H54 (cell line): ENCODE measurements around the gene HORMAD2.
"Not testable (repeated sequence)": the region's sequence is repeated elsewhere in the genome, so short reads cannot be mapped to it uniquely, and the experiment has no call there.

Experiments used
- DNase-seq: peaks from one replicate; pipeline ENCODE4 v3.0.0; 2011; ENCODE audit warnings: low spot score, mixed read lengths; ENCODE audit not compliant: insufficient read length
- FAIRE-seq: peaks from 3 replicates; lab custom pipeline; 2011; peaks lifted over from hg19 to GRCh38; lab: Jason Lieb, UNC
- POLR2A ChIP-seq: IDR thresholded peaks from 2 replicates; pipeline ENCODE4 v1.6.1; 2011; ENCODE audit warnings: low read depth, mild to moderate bottlenecking, low read length

HORMAD2 gene

DNA sequence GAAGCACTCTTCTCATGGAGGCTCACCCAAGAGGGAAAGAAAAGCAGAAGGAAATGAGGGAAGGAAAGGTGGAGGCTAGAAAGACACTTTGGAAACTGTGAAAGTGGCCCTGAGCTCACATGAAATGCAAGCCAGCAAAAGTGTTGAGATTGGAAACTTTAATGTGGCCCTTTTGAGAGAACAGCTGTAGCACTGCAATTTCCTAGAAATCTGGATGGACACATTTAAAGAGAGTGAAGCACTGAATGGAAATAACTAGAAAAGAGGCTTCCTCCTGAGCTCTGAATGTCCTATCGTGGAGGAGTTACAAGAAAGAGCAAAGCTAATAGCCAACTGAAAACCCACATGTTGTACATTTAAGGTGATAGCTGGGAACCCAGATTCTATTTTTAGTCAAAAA, 110.3 kb downstream of the HORMAD2 start:
- no peak for TF ChIP-seq POLR2A
- DNase-seq (no peak), FAIRE-seq (no peak)

DNA sequence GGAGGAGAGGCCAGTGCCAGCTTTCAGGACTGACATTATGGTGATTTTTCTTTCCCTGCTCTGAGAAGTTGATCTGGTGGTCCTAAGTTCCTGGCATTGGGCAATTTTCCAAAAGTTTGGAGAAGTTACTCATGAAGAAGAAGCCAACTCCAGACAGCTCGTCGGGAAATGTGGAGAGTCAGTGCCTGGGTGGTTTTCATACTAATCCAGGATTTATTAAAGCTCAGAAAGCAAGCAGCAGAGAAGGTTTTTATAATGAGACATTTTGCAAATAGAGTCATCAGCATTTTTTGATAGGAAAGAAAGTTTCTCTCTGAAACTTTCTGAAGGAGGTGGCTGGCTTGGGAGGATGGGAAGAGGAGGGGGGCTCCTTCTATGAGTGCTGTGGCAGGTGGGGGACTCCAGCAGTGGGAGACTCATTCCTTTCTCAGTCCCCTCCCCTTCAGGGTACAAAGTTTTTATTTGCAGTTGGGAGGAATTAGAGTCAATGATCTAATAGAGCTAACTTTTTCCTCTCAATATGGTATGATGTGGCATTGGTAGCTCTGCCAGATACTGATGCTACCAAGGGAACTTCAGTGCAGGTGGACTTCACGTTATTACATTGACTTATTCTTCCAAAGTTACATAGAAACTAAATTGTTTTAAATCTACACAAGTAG, 110.9 kb downstream of the HORMAD2 start:
- TF ChIP-seq POLR2A = no peak
- DNase-seq (no peak), FAIRE-seq (no peak)

- no peak for FAIRE-seq
- no peak for TF ChIP-seq POLR2A
- no peak for DNase-seq
Observed at GRCh38 chr22:30192427-30192826, 112.2 kb downstream of the HORMAD2 start.

DNA sequence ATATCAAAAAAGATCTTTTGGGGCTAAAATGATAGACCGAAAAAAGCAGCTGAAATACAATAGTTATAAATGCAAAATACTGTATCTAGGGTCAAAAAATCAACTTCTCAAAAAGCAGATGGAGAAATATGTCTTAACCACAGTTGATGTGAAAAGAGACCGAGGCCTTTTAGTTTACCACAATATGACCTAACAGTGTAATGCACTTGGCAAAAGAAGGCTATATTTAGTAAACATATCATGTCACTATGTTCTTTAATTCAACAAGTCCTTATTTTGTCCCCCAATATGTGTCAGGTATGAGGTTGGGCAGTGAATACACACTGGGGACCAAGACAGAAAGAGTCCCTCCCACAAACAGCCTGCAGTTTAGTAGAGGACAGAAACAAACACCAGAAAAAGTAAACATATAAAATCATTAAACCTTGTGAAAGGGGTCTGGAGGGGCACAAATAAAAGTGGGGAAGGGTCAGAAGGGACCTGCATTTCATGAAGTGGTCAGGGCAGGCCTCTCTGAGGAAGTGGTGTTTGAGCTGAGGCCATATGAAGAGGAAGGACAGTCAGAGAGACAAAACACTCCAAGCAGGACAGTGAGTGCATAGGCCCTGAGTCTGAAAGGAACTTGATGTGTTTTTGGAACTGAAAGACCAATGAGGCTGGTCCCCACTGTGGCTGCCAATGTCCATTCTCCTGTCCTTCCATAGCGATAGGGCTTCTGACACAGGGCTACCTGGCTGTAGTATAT, 112.9 kb downstream of the HORMAD2 start:
- DNase-seq (no peak), FAIRE-seq (no peak)
- TF ChIP-seq POLR2A = no peak

DNA sequence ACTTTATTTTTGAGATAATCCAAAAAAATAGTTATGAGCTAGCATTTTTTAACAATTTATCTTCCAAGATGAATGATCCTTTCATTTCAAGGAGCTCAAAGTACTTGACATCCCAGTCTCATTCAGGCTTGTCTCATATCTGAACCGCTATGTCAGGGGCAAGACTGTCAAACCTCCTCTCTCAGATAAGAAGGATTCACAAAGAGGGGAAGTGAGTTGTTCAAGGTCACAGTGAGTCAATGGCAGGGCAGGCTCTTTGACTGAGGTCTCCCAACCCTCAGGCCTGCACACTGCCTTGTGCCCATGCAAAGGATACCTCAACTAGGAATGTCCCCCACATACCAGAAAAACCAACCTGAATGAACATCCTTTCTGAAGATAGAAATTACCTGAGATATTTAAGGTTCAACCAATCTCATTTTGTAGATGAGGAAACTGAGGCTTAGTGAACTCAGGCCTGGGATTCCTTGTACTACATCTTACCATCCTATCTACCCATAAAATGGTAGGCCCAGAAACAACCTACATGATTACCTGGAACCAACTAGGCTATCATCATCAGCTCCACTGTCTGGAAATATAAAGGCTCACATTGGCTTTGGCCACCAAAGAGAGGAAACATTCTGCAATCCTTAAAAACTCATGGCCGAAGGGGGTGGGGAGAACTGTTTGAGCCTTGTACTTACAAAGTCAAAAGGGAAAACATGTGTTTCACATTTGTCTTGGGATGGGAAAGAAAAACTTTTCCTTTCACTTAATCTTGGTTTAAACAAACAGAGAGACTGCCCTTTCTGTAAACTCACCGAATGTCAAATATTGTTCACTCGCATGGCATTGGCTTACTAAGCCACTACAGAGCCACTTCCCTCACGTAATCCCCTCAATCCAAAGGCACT, 115.2 kb downstream of the HORMAD2 start:
- TF ChIP-seq POLR2A = no peak
- FAIRE-seq (no peak), DNase-seq (no peak)

GRCh38 chr22:30196141-30196879, 116.0 kb downstream of the HORMAD2 start:
- TF ChIP-seq POLR2A = no peak
- FAIRE-seq = peak; percentile 96
- DNase-seq = peak; percentile 37

GRCh38 chr22:30196880-30197336, 116.6 kb downstream of the HORMAD2 start:
- TF ChIP-seq POLR2A = no peak
- no peak for FAIRE-seq
- no peak for DNase-seq

DNA sequence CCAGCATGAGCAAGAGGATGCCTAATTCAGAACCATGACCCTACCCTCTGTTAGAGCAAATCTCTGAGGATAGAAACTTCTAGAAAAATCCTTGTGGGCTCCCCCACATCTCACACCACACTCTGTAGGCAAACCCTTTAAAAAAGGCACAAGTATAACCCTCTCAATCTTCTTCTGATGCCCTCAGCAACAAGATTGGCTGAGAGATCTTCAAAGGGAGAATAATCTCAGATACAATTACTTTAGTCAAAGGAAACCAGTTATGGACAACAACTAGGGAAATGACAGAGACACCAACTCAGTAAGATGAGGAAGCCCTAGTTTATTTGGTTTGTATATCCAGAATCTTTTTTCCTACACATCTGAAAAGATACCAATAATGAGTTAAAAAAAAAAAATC, 117.1 kb downstream of the HORMAD2 start:
- FAIRE-seq = no peak
- no peak for TF ChIP-seq POLR2A
- DNase-seq = no peak

DNA sequence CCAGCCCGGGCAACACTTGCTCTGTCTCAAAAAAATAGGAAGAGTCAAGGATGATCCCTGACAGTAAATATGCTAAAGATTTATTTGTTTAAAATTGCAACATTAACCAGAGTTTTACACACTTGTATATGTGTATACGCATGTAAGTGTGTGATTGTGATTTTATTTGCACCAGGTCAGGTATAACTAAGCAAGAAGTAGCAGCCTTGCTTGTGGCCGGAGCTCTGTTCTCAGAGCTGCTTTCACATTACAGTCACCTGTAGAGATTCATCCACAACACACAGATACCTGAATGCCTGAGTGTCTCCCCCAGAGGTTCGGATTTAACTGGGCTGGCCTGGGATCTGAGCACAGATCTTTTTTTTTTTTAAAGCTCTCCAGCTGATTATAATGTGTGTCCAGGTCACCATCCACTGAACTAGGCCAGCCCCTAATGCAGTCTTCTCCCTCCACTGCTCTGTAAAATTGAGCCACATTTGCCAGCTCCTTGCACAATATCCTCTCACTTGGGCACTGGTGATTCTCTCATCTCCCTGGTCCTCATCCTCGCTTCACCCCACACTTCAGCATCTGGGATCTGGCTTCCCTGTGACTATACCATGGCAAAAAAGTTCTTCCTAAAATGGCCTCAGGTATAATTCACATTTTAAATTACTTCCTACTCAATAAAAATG, 118.0 kb downstream of the HORMAD2 start:
- no peak for TF ChIP-seq POLR2A
- DNase-seq (no peak), FAIRE-seq (no peak)

DNA sequence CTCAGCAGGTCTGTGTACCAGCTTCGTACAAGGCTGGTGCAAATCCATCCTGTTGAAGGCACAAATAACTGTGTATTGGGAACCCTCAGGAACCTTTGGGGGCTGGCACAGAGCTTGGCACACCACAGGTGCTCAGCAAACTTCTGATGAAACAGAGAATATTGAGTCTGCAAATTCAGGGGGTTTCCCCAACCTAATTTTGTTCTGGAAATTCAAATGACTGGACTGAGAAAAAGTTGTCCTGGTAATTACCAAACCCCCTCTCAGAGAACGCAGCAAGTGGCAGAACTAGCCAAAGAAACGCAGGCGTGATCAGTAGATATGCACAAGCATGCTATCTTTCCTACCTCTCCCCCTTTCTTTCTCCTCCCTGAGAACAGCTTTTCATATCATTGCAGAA, 118.7 kb downstream of the HORMAD2 start:
- TF ChIP-seq POLR2A = no peak
- FAIRE-seq = no peak

DNA sequence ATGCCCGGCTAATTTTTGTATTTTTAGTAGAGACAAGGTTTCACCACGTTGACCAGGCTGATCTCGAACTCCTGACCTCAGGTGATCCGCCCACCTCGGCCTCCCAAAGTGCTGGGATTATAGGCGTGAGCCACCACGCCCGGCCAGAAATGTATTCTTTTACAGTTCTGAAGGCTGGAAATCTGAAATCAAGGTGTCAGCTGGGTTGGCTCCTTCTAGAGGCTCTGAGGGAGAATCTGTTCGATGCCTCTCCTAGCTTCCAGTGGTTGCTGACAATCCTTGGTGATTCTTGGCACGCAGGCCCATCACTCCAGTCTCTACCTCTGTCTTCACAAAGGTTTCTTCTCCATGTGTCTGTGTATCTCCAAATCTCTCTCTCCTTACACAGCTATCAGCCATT, 120.6 kb downstream of the HORMAD2 start:
- not testable (repeated sequence) for DNase-seq, FAIRE-seq

More for the DNA sequence above, 118.7 kb downstream of the HORMAD2 start:
- no peak for DNase-seq

GRCh38 chr22:30201945-30202344, 121.7 kb downstream of the HORMAD2 start:
- no peak for TF ChIP-seq POLR2A
- FAIRE-seq = no peak
- no peak for DNase-seq

DNA sequence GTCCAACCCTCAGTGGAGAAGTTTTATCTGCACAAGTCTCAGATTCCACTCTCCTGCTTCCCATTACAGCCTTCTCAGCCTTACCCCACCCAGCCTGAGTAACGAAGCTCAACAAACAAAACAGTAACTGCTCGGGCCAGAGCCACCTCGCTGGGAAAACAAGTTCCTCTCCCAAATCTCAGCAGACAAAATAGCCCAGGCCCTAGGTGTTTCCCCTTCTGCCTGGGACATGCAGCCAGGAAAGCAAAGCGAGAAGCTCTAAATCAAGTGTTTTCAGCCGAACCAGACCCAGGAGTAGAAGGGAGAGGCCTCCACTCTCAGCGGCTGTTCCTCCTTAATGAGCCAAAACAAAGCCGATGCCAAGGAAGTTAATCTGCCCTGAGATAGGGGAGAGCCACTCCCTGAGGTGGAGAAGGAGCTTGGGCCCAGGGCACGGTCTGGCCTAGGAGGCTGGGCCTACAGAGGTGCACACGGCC, 122.3 kb downstream of the HORMAD2 start:
- FAIRE-seq (no peak), DNase-seq (no peak)
- TF ChIP-seq POLR2A = no peak
